Motor neuron (in vitro differentiated cells): ENCODE data around the gene REXO4. TPM values are rescaled to one million over a fixed set of nuclear protein-coding genes. Genes with fewer than 3 reads are reported as not detected.

Experiments used
- ATAC-seq, 8 experiments: fragments of 200-7000 bp; cut with Tn5 transposase; replicated peaks in 6 of 8; 2 replicates each; pipeline ENCODE4 v1.8.0; 2021; ENCODE audit warnings: mild to moderate bottlenecking in 8 of 8, moderate library complexity in 8 of 8
- H3K27ac ChIP-seq, 2 donors: fragments of 250-450 bp; sonication (Bioruptor Pico); 2 replicates each; pipeline ENCODE4 v1.9.0; 2021; ENCODE audit warnings: antibody characterized with exemption in 2 of 2, mild to moderate bottlenecking in 2 of 2, moderate library complexity in 1 of 2
- H3K4me1 ChIP-seq, 2 donors: fragments of 250-450 bp; sonication (Bioruptor Pico); replicated peaks in 1 of 2; 2 replicates each; pipeline ENCODE4 v1.6.1; 2021; ENCODE audit warnings: antibody characterized with exemption in 2 of 2, mild to moderate bottlenecking in 2 of 2, moderate library complexity in 1 of 2
- H3K4me3 ChIP-seq, 5 donors: fragments of 250-450 bp; sonication (Bioruptor Pico); 2 replicates each; pipeline ENCODE4 v1.9.0; 2021; ENCODE audit warnings: antibody characterized with exemption in 5 of 5, mild to moderate bottlenecking in 5 of 5, moderate library complexity in 4 of 5
- WGBS, 10 experiments: fragments of 450-650 bp; shearing (Covaris generic); methylation state at CpG; one replicate each; pipeline ENCODE4 v1.0.0; 2022; 5-methylcytosine and 5-hydroxymethylcytosine counted together
- in situ Hi-C, 9 experiments: fragments of 400-800 bp; cut with MboI; loops; one replicate each; pipeline ENCODE4 v1.15.0; 2021; ENCODE audit warnings: low sequenced_read_pairs in 9 of 9, low pct_unique_long_range_greater_than_20kb in 2 of 9; ENCODE audit not compliant: unreplicated experiment in 9 of 9
- total RNA-seq, 8 experiments: library from RNA; unstranded; fragments of 300-600 nt; gene quantifications; 2 replicates each; pipeline versions ENCODE4 v1.2.3 to v1.2.4, GENCODE V29; 2022

The REXO4 gene
- total RNA-seq, 8 experiments from 2014 or later, result 23.1 to 34.3 (median 24.5) TPM

DNA sequence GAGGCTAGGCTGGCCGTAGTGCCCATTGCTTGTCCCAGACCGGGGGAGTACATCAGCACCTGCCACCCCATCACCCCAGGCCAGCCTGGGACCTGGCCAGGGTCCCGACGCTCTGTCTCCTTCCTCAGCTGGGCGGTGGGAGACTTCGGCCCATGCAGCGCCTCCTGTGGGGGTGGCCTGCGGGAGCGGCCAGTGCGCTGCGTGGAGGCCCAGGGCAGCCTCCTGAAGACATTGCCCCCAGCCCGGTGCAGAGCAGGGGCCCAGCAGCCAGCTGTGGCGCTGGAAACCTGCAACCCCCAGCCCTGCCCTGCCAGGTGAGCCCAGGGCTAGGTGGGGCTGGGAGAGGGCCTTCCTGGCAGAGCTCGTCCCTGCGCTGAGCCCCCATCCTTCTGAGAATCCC lies 25.4 kb upstream of the REXO4 start:
- whole genome bisulfite sequencing, 10 experiments, result 0 to 90% (median 75%) methylated on average over 1 to 2 of the region's 15 CpGs; no CpG with 5 or more reads in 6 of the 10 experiments
- in situ Hi-C loops, result no loop called here
- ATAC-seq, result no peak

DNA sequence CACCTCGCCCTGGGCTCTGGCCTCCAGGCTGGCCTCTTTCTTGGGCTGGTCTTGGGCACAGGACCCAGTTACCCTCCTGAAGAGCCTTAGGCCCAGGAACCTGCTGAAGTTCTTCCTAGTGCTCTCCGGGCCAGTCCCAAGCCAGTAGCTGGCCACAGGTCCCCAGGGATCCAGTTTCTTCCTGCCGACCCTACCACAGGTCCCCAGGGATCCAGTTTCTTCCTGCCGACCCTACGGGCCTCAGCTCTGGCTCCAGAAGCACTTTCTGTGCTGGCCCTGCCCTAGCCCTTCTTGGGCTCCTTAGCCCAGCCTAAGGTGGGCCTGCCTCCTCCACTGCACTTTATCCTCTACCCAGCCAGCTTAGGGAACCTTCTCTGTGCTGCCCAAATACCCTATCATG lies 23.8 kb upstream of the REXO4 start:
- H3K4me1 ChIP-seq, result no peaks in the 10 kb centered on the region
- H3K4me3 ChIP-seq, result no peak overlapping the region
- in situ Hi-C loops, result no loop called here
- no peak overlapping the region for H3K27ac ChIP-seq
- no peak for ATAC-seq
- 30 to 100% (median 50%) methylated on average over 1 to 3 of the region's 5 CpGs; no CpG with 5 or more reads in 4 of the 10 experiments for WGBS, 10 experiments

More for the DNA sequence above, 25.4 kb upstream of the REXO4 start:
- Histone ChIP-seq H3K4me1 (no peaks in the 10 kb centered on the region), H3K4me3 (no peak overlapping the region), H3K27ac (no peak overlapping the region)

DNA sequence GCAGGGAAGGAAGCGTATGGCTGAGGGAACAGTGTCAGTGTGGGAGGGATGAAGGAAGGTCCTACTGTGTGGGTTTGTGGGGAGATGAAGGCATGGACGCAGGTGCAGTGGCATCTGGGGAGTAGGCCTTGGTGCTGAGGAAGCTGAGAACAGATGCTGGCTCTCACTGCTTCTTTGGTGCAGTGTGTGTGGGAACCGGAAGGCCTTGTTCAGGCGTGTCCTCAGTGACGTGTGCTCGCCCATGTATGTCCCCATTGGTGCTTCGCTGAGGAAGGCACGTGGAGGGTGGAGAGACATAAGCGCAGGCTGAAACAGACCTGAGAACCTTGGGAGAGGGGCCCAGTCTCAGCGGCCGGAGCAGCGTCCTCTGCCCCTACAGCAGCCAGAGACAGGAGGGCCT lies 23.1 kb upstream of the REXO4 start:
- no peaks in the 10 kb centered on the region for H3K4me1 ChIP-seq
- H3K4me3 ChIP-seq, result no peak overlapping the region
- no peak for ATAC-seq
- no peak overlapping the region for H3K27ac ChIP-seq
- 79 to 100% (median 84%) methylated on average over 1 to 5 of the region's 12 CpGs; no CpG with 5 or more reads in 4 of the 10 experiments for WGBS, 10 experiments
- in situ Hi-C loops, result no loop called here

DNA sequence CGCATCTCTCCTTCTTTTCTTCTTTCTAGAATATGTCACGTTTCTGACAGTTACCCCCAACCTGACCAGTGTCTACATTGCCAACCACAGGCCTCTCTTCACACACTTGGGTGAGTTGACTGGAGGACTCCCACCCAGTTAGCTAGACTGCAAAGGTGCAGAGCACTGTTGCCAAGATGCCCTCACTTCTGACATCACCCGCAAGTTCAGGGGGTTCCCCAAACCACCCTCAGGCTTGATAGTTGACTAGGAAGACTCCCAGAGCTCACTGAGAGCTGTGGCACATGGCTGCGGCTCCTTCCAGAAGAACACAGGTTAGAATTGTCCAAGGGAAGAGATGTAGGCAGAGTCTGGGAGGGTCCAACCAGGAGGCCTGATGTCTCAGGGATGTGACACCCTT lies 21.5 kb upstream of the REXO4 start:
- WGBS, 10 experiments, result 66 to 100% (median 95%) methylated on average over 1 to 3 of the region's 4 CpGs; no CpG with 5 or more reads in 3 of the 10 experiments
- ATAC-seq, result no peak
- in situ Hi-C loops, result no loop called here

DNA sequence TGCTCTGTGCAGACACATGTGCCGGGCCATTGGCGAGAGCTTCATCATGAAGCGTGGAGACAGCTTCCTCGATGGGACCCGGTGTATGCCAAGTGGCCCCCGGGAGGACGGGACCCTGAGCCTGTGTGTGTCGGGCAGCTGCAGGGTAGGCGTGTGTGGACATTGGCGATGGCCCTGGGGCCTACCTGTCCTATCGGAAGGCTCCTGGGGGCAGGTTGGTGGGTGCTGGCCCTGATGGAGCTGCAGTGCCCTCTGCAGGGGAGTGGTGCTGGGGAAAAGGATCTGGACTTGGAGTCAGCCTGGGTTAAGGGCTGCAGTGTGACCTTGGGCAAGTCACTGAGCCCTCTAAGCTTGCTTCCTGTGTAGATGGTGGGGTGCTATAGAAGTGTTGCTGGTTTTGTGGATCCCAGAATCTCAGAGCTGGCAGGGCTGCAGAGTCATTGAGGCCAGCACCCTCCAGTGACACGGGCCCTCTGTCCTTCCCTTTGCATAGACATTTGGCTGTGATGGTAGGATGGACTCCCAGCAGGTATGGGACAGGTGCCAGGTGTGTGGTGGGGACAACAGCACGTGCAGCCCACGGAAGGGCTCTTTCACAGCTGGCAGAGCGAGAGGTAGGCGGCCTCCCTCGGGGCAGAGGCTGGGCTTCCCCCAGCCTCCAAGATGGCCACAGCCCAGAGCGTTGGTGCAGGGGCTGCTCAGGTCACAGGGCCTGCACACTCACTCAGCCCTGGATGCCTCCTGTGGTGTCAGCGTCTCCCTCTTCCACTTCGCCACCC lies 20.1 kb upstream of the REXO4 start:
- in situ Hi-C loops, result no loop called here
- Histone ChIP-seq H3K4me1 (no peaks in the 10 kb centered on the region), H3K27ac (no peak overlapping the region), H3K4me3 (no peak overlapping the region)
- WGBS, 10 experiments, result 40 to 100% (median 71%) methylated on average over 1 to 6 of the region's 20 CpGs; no CpG with 5 or more reads in 4 of the 10 experiments
- ATAC-seq, result peak in 1 of 8 experiments; percentile 50

More for the DNA sequence above, 21.5 kb upstream of the REXO4 start:
- no peaks in the 10 kb centered on the region for H3K4me1 ChIP-seq
- H3K27ac ChIP-seq, result no peak overlapping the region
- no peak overlapping the region for H3K4me3 ChIP-seq

DNA sequence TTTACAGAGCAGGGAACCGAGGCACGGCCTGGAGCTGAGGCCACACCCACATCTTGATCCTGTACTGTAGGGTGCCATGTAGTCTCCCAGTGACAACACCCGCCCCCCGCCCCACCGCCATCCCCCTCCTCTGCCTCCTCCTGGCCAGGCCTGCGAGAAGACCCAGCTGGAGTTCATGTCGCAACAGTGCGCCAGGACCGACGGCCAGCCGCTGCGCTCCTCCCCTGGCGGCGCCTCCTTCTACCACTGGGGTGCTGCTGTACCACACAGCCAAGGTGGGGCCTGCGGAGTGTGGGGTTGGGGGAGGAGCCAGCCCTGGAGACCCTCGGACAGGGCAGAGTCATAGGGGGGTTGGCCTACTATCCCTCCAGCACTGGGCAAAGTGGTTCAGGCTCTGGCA lies 18.9 kb upstream of the REXO4 start:
- H3K4me3 ChIP-seq, result no peak overlapping the region
- no peak overlapping the region for H3K27ac ChIP-seq
- ATAC-seq, result no peak
- WGBS, 10 experiments, result 80 to 90% methylated on average over 1 to 2 of the region's 16 CpGs; no CpG with 5 or more reads in 8 of the 10 experiments
- no peaks in the 10 kb centered on the region for H3K4me1 ChIP-seq
- in situ Hi-C loops, result no loop called here

GRCh38 chr9:133433351-133433843 lies 15.6 kb upstream of the REXO4 start:
- Histone ChIP-seq H3K4me3 (no peak overlapping the region), H3K27ac (no peak overlapping the region), H3K4me1 (no peaks in the 10 kb centered on the region)
- no peak for ATAC-seq
- in situ Hi-C loops, result no loop called here
- WGBS, 10 experiments, result 40 to 80% (median 67%) methylated on average over 1 to 6 of the region's 11 CpGs; no CpG with 5 or more reads in 6 of the 10 experiments

- Histone ChIP-seq H3K4me3 (no peak overlapping the region), H3K4me1 (no peaks in the 10 kb centered on the region), H3K27ac (no peak overlapping the region)
- in situ Hi-C loops, result no loop called here
- 100% methylated on average over 1 of the region's 1 CpG; no CpG with 5 or more reads in 9 of the 10 experiments for WGBS, 10 experiments
- no peak for ATAC-seq
Measured at GRCh38 chr9:133430244-133430643, 12.4 kb upstream of the REXO4 start.

- in situ Hi-C loops, result no loop called here
- H3K27ac ChIP-seq, result no peak overlapping the region
- H3K4me3 ChIP-seq, result no peak overlapping the region
- WGBS, 10 experiments, result 19 to 100% methylated on average over 1 to 12 of the region's 49 CpGs; no CpG with 5 or more reads in 8 of the 10 experiments
- peak; percentile 14 to 70 (median 34) for ATAC-seq
- H3K4me1 ChIP-seq, result no peaks in the 10 kb centered on the region
Measured at GRCh38 chr9:133429641-133430161, 11.9 kb upstream of the REXO4 start.

DNA sequence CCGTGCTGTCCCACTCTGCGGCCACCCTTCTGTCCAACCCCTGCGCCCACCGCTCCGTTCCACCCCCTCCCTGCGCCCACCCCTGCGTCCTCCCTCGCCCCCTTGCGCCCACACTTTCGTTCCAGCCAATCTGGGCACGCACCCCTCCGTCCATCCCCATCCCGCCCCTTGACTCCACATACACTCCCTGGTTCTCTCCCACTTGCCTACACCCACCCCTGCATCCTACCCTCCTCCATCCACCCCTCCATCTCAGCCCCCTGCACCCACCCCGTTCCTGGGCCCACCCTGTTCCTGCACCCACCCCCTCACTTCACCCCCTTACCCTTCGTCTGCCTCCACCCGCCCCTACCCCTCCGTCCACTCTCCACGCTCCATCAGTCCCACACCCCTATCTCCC lies 11.4 kb upstream of the REXO4 start:
- no peaks in the 10 kb centered on the region for H3K4me1 ChIP-seq
- in situ Hi-C loops, result no loop called here
- no peak overlapping the region for H3K4me3 ChIP-seq
- no peak overlapping the region for H3K27ac ChIP-seq
- no CpG with 5 or more reads among the region's 18 CpGs for WGBS, 10 experiments
- peak in 4 of 8 experiments; percentile 11 to 32 (median 17) for ATAC-seq

- peak overlapping the region in 2 of 5 donors; percentile 2 to 13 for H3K4me3 ChIP-seq
- in situ Hi-C loops, result no loop called here
- no peak overlapping the region for H3K27ac ChIP-seq
- WGBS, 10 experiments, result no CpG with 5 or more reads among the region's 57 CpGs
- no peaks in the 10 kb centered on the region for H3K4me1 ChIP-seq
- peak; percentile 75 to 91 (median 88) for ATAC-seq
Measured at GRCh38 chr9:133428617-133429101, 10.8 kb upstream of the REXO4 start.

DNA sequence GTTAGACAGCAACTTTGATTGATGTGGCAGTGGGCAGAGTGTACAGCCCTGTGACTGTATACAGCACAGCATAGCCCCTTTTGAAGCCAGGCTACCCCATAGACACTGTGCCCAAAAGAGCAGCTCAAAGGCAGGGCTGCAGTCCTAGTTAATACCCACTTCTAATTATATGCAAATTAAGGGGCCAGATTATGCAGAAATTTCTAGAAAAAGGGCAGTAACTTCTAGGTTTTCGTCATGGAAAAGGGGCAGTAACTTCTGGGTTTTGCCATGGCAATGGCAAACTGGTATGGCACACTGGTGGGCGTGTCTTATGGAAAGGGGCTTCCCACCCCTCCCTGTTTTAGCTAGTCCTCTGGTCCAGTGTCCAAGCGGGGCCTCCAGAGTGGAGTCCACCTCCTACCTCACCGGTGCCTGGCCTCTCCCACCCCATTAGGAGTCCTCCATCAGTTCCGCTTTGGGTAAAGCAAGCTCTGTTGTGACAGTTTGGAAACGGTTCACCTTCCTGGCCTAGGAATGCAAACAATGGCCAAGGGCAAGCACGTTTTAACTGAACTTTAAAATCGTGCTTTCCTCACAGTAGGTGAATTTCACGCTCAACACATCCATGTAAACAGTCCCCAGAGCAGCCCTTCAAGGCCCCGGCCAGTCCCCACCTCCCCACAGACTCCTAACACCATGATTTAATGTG lies 10.0 kb upstream of the REXO4 start:
- WGBS, 10 experiments, result 29 to 100% (median 61%) methylated on average over 1 to 9 of the region's 10 CpGs; no CpG with 5 or more reads in 2 of the 10 experiments
- Histone ChIP-seq H3K4me3 (peak overlapping the region in 1 of 5 donors; percentile 13), H3K4me1 (no peaks in the 10 kb centered on the region), H3K27ac (no peak overlapping the region)
- in situ Hi-C loops, result no loop called here
- ATAC-seq, result peak in 1 of 8 experiments; percentile 0

GRCh38 chr9:133426011-133426410 lies 8.2 kb upstream of the REXO4 start:
- in situ Hi-C loops, result no loop called here
- 67 to 97% (median 80%) methylated on average over 1 to 5 of the region's 11 CpGs; no CpG with 5 or more reads in 5 of the 10 experiments for WGBS, 10 experiments
- Histone ChIP-seq H3K27ac (no peak overlapping the region), H3K4me3 (no peak overlapping the region), H3K4me1 (no peaks in the 10 kb centered on the region)
- no peak for ATAC-seq
